B cell (primary cell): ENCODE results near the gene THRB.

Source experiments
- CTCF ChIP-seq: fragments of 200-600 bp; IDR thresholded peaks from one replicate; pipeline ENCODE4 v1.8.0; 2022; ENCODE audit warnings: antibody characterized with exemption, mild to moderate bottlenecking
- EZH2 ChIP-seq: IDR thresholded peaks from 2 replicates; pipeline ENCODE4 v1.6.1; 2012; ENCODE audit warnings: borderline replicate concordance, low read depth, mild to moderate bottlenecking, moderate library complexity, low read length; ENCODE audit not compliant: insufficient read depth, poor library complexity, severe bottlenecking

GRCh38 chr3:24162929-24163328, 331.7 kb downstream of the THRB start:
- TF ChIP-seq CTCF = no peak
- TF ChIP-seq EZH2 = no peak
